ENCODE data around the gene SHF. TPM values are rescaled to one million over a fixed set of nuclear protein-coding genes. Genes with fewer than 3 reads are reported as not detected.

Gene SHF
- total RNA-seq, 6 donors from 2014 or later, result 1.4 to 8.0 (median 5.1) TPM

DNA sequence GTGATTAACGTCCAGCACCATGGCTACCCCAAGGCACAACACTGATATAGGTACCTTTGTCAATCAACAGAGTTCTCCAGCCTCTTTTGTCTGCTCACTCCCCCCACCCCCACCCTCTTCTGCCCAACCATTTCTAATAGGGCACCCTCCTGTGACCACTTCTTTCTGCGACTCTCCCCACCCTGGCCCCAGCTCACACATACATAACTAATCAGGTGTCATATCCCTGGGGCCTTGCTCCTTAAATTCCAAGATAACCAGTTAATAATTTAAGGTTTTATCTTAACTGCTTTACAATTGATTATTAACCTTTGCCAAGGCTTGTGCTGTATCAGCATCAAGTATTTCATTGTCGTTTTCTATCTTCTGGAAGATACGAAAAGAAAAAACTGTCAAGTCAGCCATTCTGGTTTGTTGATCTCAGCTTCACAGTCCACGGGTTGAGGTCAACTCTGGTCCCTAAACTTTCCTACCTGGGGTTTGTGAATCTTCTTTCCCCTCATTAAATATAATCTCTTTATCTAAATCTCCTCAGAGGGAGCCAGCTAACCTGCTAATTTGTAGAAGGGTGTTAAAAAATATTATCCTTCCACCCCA is 37.0 kb upstream of the SHF start:
- TF ChIP-seq, protein P1, sequence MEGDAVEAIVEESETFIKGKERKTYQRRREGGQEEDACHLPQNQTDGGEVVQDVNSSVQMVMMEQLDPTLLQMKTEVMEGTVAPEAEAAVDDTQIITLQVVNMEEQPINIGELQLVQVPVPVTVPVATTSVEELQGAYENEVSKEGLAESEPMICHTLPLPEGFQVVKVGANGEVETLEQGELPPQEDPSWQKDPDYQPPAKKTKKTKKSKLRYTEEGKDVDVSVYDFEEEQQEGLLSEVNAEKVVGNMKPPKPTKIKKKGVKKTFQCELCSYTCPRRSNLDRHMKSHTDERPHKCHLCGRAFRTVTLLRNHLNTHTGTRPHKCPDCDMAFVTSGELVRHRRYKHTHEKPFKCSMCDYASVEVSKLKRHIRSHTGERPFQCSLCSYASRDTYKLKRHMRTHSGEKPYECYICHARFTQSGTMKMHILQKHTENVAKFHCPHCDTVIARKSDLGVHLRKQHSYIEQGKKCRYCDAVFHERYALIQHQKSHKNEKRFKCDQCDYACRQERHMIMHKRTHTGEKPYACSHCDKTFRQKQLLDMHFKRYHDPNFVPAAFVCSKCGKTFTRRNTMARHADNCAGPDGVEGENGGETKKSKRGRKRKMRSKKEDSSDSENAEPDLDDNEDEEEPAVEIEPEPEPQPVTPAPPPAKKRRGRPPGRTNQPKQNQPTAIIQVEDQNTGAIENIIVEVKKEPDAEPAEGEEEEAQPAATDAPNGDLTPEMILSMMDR (IDR thresholded peaks at IDR 0.05), result no peak
- TF ChIP-seq POLR2AphosphoS5 (IDR thresholded peaks at IDR 0.05), result no peak
- no peak for TF ChIP-seq POLR2A (IDR thresholded peaks at IDR 0.05)
- TF ChIP-seq EP300 (IDR thresholded peaks at IDR 0.05), result no peak
- Histone ChIP-seq H3K27ac (no peak overlapping the region), H3K27me3 (no peaks in the 10 kb centered on the region), H3K9me3 (no peaks in the 10 kb centered on the region), H3K4me1 (no peaks in the 10 kb centered on the region), H3K36me3 (no peaks in the 10 kb centered on the region), H3K4me3 (no peak overlapping the region)
- 44 to 64% methylated on average over 5 of the region's 5 CpGs for WGBS, 2 donors
- DNase-seq, result no peak
- no peak for ATAC-seq (ENCODE audit: low FRiP score in 2 of 2)

DNA sequence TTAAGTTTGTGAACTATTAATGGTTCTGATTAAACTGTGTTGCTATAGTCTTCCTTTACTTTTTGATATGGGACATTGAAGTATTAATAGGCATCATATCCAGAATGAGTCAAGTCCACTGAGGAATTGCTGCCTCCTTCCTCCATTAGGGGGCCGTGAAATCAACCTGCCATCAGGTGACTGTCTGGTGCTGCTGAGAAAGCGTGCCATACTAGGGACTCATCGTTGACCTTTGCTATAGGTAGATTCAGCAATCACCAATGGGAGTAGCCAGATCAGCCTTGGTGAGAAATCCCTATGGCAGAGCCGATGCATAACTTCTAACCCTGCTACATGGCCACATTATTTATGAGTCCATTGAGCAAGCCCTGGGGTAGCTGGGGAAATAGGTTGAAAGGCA is 34.2 kb upstream of the SHF start:
- no peaks in the 10 kb centered on the region for H3K9me3 ChIP-seq
- 81 to 83% methylated on average over 3 to 4 of the region's 4 CpGs for WGBS, 2 donors
- no peak for DNase-seq
- no peak overlapping the region for H3K4me3 ChIP-seq
- H3K27me3 ChIP-seq, result no peaks in the 10 kb centered on the region
- no peak overlapping the region for H3K27ac ChIP-seq
- H3K36me3 ChIP-seq, result no peaks in the 10 kb centered on the region
- no peak for ATAC-seq (ENCODE audit: low FRiP score in 2 of 2)
- TF ChIP-seq, protein P1 (IDR thresholded peaks at IDR 0.05), result no peak
- TF ChIP-seq POLR2A (IDR thresholded peaks at IDR 0.05) (no peak), POLR2AphosphoS5 (IDR thresholded peaks at IDR 0.05) (no peak), EP300 (IDR thresholded peaks at IDR 0.05) (no peak)
- no peaks in the 10 kb centered on the region for H3K4me1 ChIP-seq

GRCh38 chr15:45221053-45221599 is 33.4 kb upstream of the SHF start:
- WGBS, 2 donors, result 93 to 94% methylated on average over 2 of the region's 2 CpGs
- no peak overlapping the region for H3K27ac ChIP-seq
- TF ChIP-seq EP300 (IDR thresholded peaks at IDR 0.05) (no peak), POLR2A (IDR thresholded peaks at IDR 0.05) (no peak), POLR2AphosphoS5 (IDR thresholded peaks at IDR 0.05) (no peak)
- TF ChIP-seq, protein P1 (IDR thresholded peaks at IDR 0.05), result no peak

DNA sequence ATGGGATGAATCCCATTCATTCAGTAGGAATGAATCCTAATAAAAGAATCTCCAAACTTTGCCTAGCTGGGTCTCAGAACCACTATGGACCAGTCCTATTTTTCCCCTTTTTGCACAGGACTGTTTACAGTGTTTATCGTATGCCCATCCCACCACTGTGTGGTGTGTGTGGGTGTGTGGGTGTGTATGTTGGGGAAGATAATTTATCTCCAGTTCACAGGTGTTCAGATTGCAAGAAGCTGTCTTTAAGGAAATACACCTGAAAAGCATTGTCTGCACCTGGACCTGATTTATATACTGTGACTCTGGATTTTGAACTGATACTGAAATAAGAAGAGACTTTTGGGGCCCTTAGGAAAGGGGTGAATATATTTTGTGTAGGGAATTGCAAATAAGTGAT is 24.7 kb upstream of the SHF start:
- 89 to 92% methylated on average over 1 of the region's 1 CpG for WGBS, 2 donors
- Histone ChIP-seq H3K4me1 (no peaks in the 10 kb centered on the region), H3K27ac (no peak overlapping the region), H3K27me3 (no peaks in the 10 kb centered on the region), H3K9me3 (no peaks in the 10 kb centered on the region), H3K4me3 (no peak overlapping the region), H3K36me3 (no peaks in the 10 kb centered on the region)
- no peak for ATAC-seq (ENCODE audit: low FRiP score in 2 of 2)
- TF ChIP-seq POLR2A (IDR thresholded peaks at IDR 0.05), result no peak
- no peak for TF ChIP-seq EP300 (IDR thresholded peaks at IDR 0.05)
- TF ChIP-seq, protein P1 (IDR thresholded peaks at IDR 0.05), result no peak
- no peak for TF ChIP-seq POLR2AphosphoS5 (IDR thresholded peaks at IDR 0.05)
- DNase-seq, result no peak

More at GRCh38 chr15:45221053-45221599, 33.4 kb upstream of the SHF start:
- no peak overlapping the region for H3K4me3 ChIP-seq
- H3K4me1 ChIP-seq, result no peaks in the 10 kb centered on the region
- H3K27me3 ChIP-seq, result no peaks in the 10 kb centered on the region
- ATAC-seq (ENCODE audit: low FRiP score in 2 of 2) (no peak), DNase-seq (no peak)
- H3K9me3 ChIP-seq, result no peaks in the 10 kb centered on the region
- no peaks in the 10 kb centered on the region for H3K36me3 ChIP-seq

DNA sequence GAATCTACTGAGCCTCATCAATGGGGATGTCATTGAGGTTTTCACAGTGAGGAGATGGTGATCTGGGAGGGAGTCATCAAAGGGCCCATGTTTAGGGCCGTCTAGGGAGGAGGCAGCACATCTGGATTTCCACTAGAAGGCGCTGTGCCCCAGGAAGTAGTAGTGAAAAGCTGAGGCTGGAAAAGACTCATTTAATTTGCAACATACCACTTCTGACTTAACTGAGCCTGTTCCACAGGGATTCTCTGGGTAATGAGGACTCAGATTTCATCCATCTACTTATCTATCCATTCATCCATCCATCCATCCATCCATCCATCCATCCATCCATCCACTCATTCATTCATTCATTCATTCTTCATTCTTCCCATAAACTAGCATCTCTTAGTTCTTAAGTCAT is 17.4 kb upstream of the SHF start:
- peaks cover 0 to 11% (median 8%) of the 10 kb centered on the region in 4 donors for H3K4me1 ChIP-seq
- H3K27me3 ChIP-seq, result no peaks in the 10 kb centered on the region
- H3K9me3 ChIP-seq, result no peaks in the 10 kb centered on the region
- 4 to 15% methylated on average over 2 of the region's 2 CpGs for WGBS, 2 donors
- H3K36me3 ChIP-seq, result no peaks in the 10 kb centered on the region
- ATAC-seq (ENCODE audit: low FRiP score in 2 of 2) (peak in 1 of 2 donors; percentile 34), DNase-seq (peak in 1 of 2 donors; percentile 65)
- H3K4me3 ChIP-seq, result no peak overlapping the region
- H3K27ac ChIP-seq, result no peak overlapping the region
- no peak for TF ChIP-seq POLR2A (IDR thresholded peaks at IDR 0.05)
- TF ChIP-seq, protein P1 (IDR thresholded peaks at IDR 0.05), result peak; percentile 38 to 75 (median 66)
